Naive thymus-derived CD4-positive, alpha-beta T cell (primary cell): ENCODE results near the gene NLRP14. TPM values are rescaled to one million over a fixed set of nuclear protein-coding genes. Genes with fewer than 3 reads are reported as not detected.

Experiments used
- ATAC-seq: fragments of 150-1000 bp; cut with Tn5 transposase; 2 replicates; pipeline ENCODE4 v1.10.0; 2021; ENCODE audit warnings: mild to moderate bottlenecking, moderate library complexity
- CTCF ChIA-PET: fragments of 350-600 bp; sonication (Branson Sonifier 250); formaldehyde crosslinking; loops from one replicate; lab custom pipeline; 2021; ENCODE audit warnings: antibody characterized with exemption; lab: Charles Lee
- POLR2A ChIA-PET: fragments of 350-600 bp; sonication (Branson Sonifier 250); formaldehyde crosslinking; loops from one replicate; lab custom pipeline; 2021; ENCODE audit warnings: antibody characterized with exemption, inconsistent platforms; lab: Charles Lee
- DNase-seq, 9 donors: peaks; one replicate each; pipeline versions ENCODE4 v3.0.0 to v3.0.0-alpha.2; 2020 to 2022; ENCODE audit warnings: mixed read lengths in 1 of 9
- H3K27ac ChIP-seq: one replicate; pipeline ENCODE4 v1.7.0; 2013; ENCODE audit warnings: mild to moderate bottlenecking, low read depth, low read length, moderate library complexity
- H3K27me3 ChIP-seq, 2 donors: one replicate each; pipeline ENCODE4 v1.7.0; 2013; ENCODE audit warnings: low read length in 2 of 2, mild to moderate bottlenecking in 2 of 2, moderate library complexity in 2 of 2; ENCODE audit not compliant: control insufficient read depth in 2 of 2, insufficient read depth in 2 of 2
- H3K36me3 ChIP-seq, 3 experiments: 1 replicate in 2 of 3; 2 replicates in 1 of 3; pipeline ENCODE4 v1.7.0; 2013; ENCODE audit warnings: low read length in 3 of 3, mild to moderate bottlenecking in 3 of 3, moderate library complexity in 1 of 3; ENCODE audit not compliant: insufficient read depth in 3 of 3, control insufficient read depth in 2 of 3
- H3K4me1 ChIP-seq, 2 donors: one replicate each; pipeline ENCODE4 v1.7.0; 2013; ENCODE audit warnings: low read length in 2 of 2, mild to moderate bottlenecking in 2 of 2, moderate library complexity in 1 of 2; ENCODE audit not compliant: control insufficient read depth in 2 of 2, insufficient read depth in 2 of 2
- H3K4me3 ChIP-seq: 2 replicates; pipeline ENCODE4 v1.7.0; 2013; ENCODE audit warnings: mild to moderate bottlenecking, low read length
- H3K9me3 ChIP-seq, 3 experiments: 1 replicate in 2 of 3; 2 replicates in 1 of 3; pipeline ENCODE4 v1.7.0; 2013; ENCODE audit warnings: low read length in 3 of 3; ENCODE audit not compliant: control insufficient read depth in 2 of 3
- H3K27ac Mint-ChIP-seq, 9 donors: one replicate each; pipeline ENCODE4 v1.8.0; 2020 to 2022; ENCODE audit warnings: mixed read lengths in 9 of 9, mild to moderate bottlenecking in 8 of 9, moderate library complexity in 5 of 9, inconsistent platforms in 2 of 9
- H3K27me3 Mint-ChIP-seq, 5 donors: one replicate each; pipeline ENCODE4 v1.8.0; 2021 to 2022; ENCODE audit warnings: mixed read lengths in 5 of 5, mild to moderate bottlenecking in 1 of 5
- H3K36me3 Mint-ChIP-seq, 5 donors: one replicate each; pipeline ENCODE4 v1.8.0; 2020 to 2022; ENCODE audit warnings: mixed read lengths in 5 of 5, mild to moderate bottlenecking in 3 of 5, inconsistent platforms in 1 of 5
- H3K4me1 Mint-ChIP-seq, 7 donors: one replicate each; pipeline ENCODE4 v1.8.0; 2020 to 2022; ENCODE audit warnings: mixed read lengths in 7 of 7, mild to moderate bottlenecking in 3 of 7, inconsistent platforms in 1 of 7
- H3K4me3 Mint-ChIP-seq, 10 donors: one replicate each; pipeline ENCODE4 v1.8.0; 2020 to 2022; ENCODE audit warnings: mild to moderate bottlenecking in 10 of 10, mixed read lengths in 10 of 10, moderate library complexity in 6 of 10, inconsistent platforms in 2 of 10
- H3K9me3 Mint-ChIP-seq, 11 donors: one replicate each; pipeline ENCODE4 v1.8.0; 2020 to 2022; ENCODE audit warnings: mixed read lengths in 11 of 11, mild to moderate bottlenecking in 4 of 11, inconsistent platforms in 1 of 11, moderate library complexity in 1 of 11
- intact Hi-C, 2 donors: fragments of 100-400 bp; cut with micrococcal nuclease; formaldehyde crosslinking; loops; one replicate each; pipeline ENCODE4 v1.15.1; 2023
- polyA plus RNA-seq, 2 donors: library from polyadenylated mRNA; unstranded; fragments of 300-500 nt; fragmentation: Illumina TruSeq; gene quantifications; one replicate each; pipeline ENCODE4 v1.2.3, GENCODE V29; 2021
- total RNA-seq, 6 experiments: library from RNA in 5 of 6; stranded (reverse) in 5 of 6; gene quantifications; 1 replicate in 5 of 6; 2 replicates in 1 of 6; pipeline ENCODE4 v1.2.3 and lab custom pipeline; 2021 to 2026

NLRP14 gene
- total and polyA plus RNA-seq, 7 experiments from 2014 or later, result 0.17 TPM; not detected in 5

GRCh38 chr11:7050191-7050590 lies 29.9 kb downstream of the NLRP14 start:
- H3K4me1 ChIP-seq, result no peaks in the 10 kb centered on the region
- no peaks in the 10 kb centered on the region for H3K9me3 ChIP-seq
- Mint-ChIP-seq H3K4me3 (no peak overlapping the region), H3K36me3 (no peaks in the 10 kb centered on the region), H3K27ac (no peak overlapping the region), H3K4me1 (no peaks in the 10 kb centered on the region), H3K9me3 (no peaks in the 10 kb centered on the region), H3K27me3 (peaks cover 2 to 28% (median 21%) of the 10 kb centered on the region in 5 donors)
- CTCF ChIA-PET, result no interaction called here
- no peak overlapping the region for H3K4me3 ChIP-seq
- DNase-seq (no peak), ATAC-seq (no peak)
- no peaks in the 10 kb centered on the region for H3K36me3 ChIP-seq
- POLR2A ChIA-PET, result no interaction called here
- intact Hi-C loops, result no loop called here
- no peak overlapping the region for H3K27ac ChIP-seq
- H3K27me3 ChIP-seq, result no peaks in the 10 kb centered on the region

GRCh38 chr11:7056828-7057513 lies 36.7 kb downstream of the NLRP14 start:
- ChIA-PET CTCF (no interaction called here), POLR2A (no interaction called here)
- intact Hi-C loops, result no loop called here
- Mint-ChIP-seq H3K4me1 (no peaks in the 10 kb centered on the region), H3K9me3 (peaks cover 0 to 2% (median 0%) of the 10 kb centered on the region in 11 donors), H3K36me3 (no peaks in the 10 kb centered on the region), H3K4me3 (no peak overlapping the region), H3K27me3 (peaks cover 2 to 36% (median 16%) of the 10 kb centered on the region in 5 donors), H3K27ac (no peak overlapping the region)
- Histone ChIP-seq H3K27me3 (peaks cover 0 to 3% of the 10 kb centered on the region in 2 donors), H3K4me3 (no peak overlapping the region), H3K9me3 (no peaks in the 10 kb centered on the region), H3K27ac (no peak overlapping the region), H3K4me1 (no peaks in the 10 kb centered on the region), H3K36me3 (no peaks in the 10 kb centered on the region)
- ATAC-seq (no peak), DNase-seq (no peak)

GRCh38 chr11:7057641-7058040 lies 37.4 kb downstream of the NLRP14 start:
- no peak for DNase-seq
- Mint-ChIP-seq H3K4me1 (no peaks in the 10 kb centered on the region), H3K27me3 (peaks cover 2 to 36% (median 16%) of the 10 kb centered on the region in 5 donors), H3K9me3 (peaks cover 0 to 2% (median 0%) of the 10 kb centered on the region in 11 donors), H3K4me3 (no peak overlapping the region), H3K27ac (no peak overlapping the region), H3K36me3 (no peaks in the 10 kb centered on the region)
- ChIA-PET CTCF (no interaction called here), POLR2A (no interaction called here)
- H3K27ac ChIP-seq, result no peak overlapping the region
- H3K4me3 ChIP-seq, result no peak overlapping the region
- no peak for ATAC-seq
- H3K27me3 ChIP-seq, result peaks cover 0 to 3% of the 10 kb centered on the region in 2 donors
- H3K36me3 ChIP-seq, result no peaks in the 10 kb centered on the region
- H3K9me3 ChIP-seq, result no peaks in the 10 kb centered on the region
- intact Hi-C loops, result no loop called here
- H3K4me1 ChIP-seq, result no peaks in the 10 kb centered on the region

GRCh38 chr11:7060868-7061267 lies 40.6 kb downstream of the NLRP14 start:
- Histone ChIP-seq H3K9me3 (no peaks in the 10 kb centered on the region), H3K27ac (no peak overlapping the region), H3K36me3 (no peaks in the 10 kb centered on the region), H3K4me1 (no peaks in the 10 kb centered on the region), H3K27me3 (peaks cover 0 to 3% of the 10 kb centered on the region in 2 donors), H3K4me3 (no peak overlapping the region)
- Mint-ChIP-seq H3K36me3 (no peaks in the 10 kb centered on the region), H3K9me3 (peaks cover 0 to 2% (median 0%) of the 10 kb centered on the region in 11 donors), H3K4me1 (no peaks in the 10 kb centered on the region), H3K27me3 (peaks cover 0 to 14% (median 4%) of the 10 kb centered on the region in 5 donors), H3K4me3 (no peak overlapping the region), H3K27ac (no peak overlapping the region)
- ATAC-seq, result no peak
- ChIA-PET POLR2A (no interaction called here), CTCF (no interaction called here)
- intact Hi-C loops, result no loop called here
- DNase-seq, result no peak

- no peaks in the 10 kb centered on the region for H3K36me3 Mint-ChIP-seq
Observed at GRCh38 chr11:7062534-7062933, 42.3 kb downstream of the NLRP14 start.

GRCh38 chr11:7072401-7073028 lies 52.2 kb downstream of the NLRP14 start:
- no peaks in the 10 kb centered on the region for H3K4me1 ChIP-seq
- intact Hi-C loops, result no loop called here
- DNase-seq (no peak), ATAC-seq (no peak)
- peaks cover 1 to 24% (median 16%) of the 10 kb centered on the region in 5 donors for H3K27me3 Mint-ChIP-seq
- no peaks in the 10 kb centered on the region for H3K36me3 Mint-ChIP-seq
- no peak overlapping the region for H3K27ac Mint-ChIP-seq
- H3K4me1 Mint-ChIP-seq, result no peaks in the 10 kb centered on the region
- ChIA-PET POLR2A (no interaction called here), CTCF (no interaction called here)
- H3K36me3 ChIP-seq, result no peaks in the 10 kb centered on the region
- H3K9me3 ChIP-seq, result no peaks in the 10 kb centered on the region
- H3K27me3 ChIP-seq, result no peaks in the 10 kb centered on the region
- peaks cover 0 to 9% (median 0%) of the 10 kb centered on the region in 11 donors for H3K9me3 Mint-ChIP-seq
- no peak overlapping the region for H3K27ac ChIP-seq
- H3K4me3 Mint-ChIP-seq, result no peak overlapping the region
- no peak overlapping the region for H3K4me3 ChIP-seq

More at GRCh38 chr11:7062534-7062933, 42.3 kb downstream of the NLRP14 start:
- POLR2A ChIA-PET, result no interaction called here
- ATAC-seq (no peak), DNase-seq (no peak)
- H3K9me3 Mint-ChIP-seq, result peaks cover 0 to 7% (median 2%) of the 10 kb centered on the region in 11 donors
- H3K4me1 ChIP-seq, result no peaks in the 10 kb centered on the region
- H3K27me3 Mint-ChIP-seq, result peaks cover 0 to 12% (median 4%) of the 10 kb centered on the region in 5 donors
- no peak overlapping the region for H3K4me3 Mint-ChIP-seq
- H3K4me3 ChIP-seq, result no peak overlapping the region
- no peaks in the 10 kb centered on the region for H3K4me1 Mint-ChIP-seq
- H3K27me3 ChIP-seq, result peaks cover 0 to 3% of the 10 kb centered on the region in 2 donors
- H3K27ac Mint-ChIP-seq, result no peak overlapping the region
- intact Hi-C loops, result no loop called here
- no peak overlapping the region for H3K27ac ChIP-seq
- CTCF ChIA-PET, result interaction anchor here (0.8 kb wide), 1 partner anchor 19 kb away, joined by 3 read pairs; no protein-coding TSS in a partner anchor
- no peaks in the 10 kb centered on the region for H3K36me3 ChIP-seq
- H3K9me3 ChIP-seq, result no peaks in the 10 kb centered on the region
